PC-9 (cell line): Measurements from ENCODE around the gene SGIP1.

Experiments used
- EZH2 ChIP-seq: fragments of 200-600 bp; sonication (generic); IDR thresholded peaks from 2 replicates; pipeline ENCODE4 v1.8.0; 2017; ENCODE audit warnings: antibody characterized with exemption, low read depth
- TF ChIP-seq, protein P1 (sequence below): fragments of 200-600 bp; sonication (generic); conservative IDR thresholded peaks from 2 replicates; pipeline ENCODE4 v1.6.1; 2017; ENCODE audit warnings: mixed run types, antibody characterized with exemption, mild to moderate bottlenecking, moderate library complexity

DNA sequence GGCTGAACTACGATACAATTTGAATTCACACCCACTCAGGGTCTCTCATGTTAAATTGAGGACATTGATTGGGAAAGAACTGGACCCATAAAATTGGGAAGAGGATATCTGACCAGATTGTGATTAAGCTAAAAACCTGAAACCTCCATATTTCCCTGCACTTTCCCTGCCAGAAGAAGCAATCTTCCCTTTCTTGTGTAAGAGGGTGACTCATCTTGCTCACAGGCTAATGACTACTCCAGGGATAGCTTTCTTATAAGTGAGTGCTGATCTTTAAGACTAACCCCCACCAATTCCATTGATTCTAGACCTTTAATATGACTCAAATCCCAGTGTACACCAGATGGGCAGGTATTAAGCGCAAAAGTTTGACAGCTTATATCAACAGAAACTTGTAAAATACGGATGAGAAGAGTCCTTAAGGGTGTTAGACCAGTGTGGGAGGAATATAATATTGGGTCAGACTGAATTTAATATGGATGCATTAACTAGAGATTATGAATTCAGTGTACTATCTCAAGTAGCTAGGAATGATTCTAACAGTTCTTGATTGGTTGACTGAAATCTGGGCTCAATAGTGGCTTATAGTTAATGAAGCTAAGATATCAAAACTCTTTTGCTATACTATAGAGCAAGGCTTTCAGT lies 12.1 kb upstream of the SGIP1 start:
- TF ChIP-seq, protein P1, sequence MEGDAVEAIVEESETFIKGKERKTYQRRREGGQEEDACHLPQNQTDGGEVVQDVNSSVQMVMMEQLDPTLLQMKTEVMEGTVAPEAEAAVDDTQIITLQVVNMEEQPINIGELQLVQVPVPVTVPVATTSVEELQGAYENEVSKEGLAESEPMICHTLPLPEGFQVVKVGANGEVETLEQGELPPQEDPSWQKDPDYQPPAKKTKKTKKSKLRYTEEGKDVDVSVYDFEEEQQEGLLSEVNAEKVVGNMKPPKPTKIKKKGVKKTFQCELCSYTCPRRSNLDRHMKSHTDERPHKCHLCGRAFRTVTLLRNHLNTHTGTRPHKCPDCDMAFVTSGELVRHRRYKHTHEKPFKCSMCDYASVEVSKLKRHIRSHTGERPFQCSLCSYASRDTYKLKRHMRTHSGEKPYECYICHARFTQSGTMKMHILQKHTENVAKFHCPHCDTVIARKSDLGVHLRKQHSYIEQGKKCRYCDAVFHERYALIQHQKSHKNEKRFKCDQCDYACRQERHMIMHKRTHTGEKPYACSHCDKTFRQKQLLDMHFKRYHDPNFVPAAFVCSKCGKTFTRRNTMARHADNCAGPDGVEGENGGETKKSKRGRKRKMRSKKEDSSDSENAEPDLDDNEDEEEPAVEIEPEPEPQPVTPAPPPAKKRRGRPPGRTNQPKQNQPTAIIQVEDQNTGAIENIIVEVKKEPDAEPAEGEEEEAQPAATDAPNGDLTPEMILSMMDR: no peak
- no peak for TF ChIP-seq EZH2
